H54 (cell line): ENCODE results near the gene EEPD1.

Experiments used
- DNase-seq: peaks from one replicate; pipeline ENCODE4 v3.0.0; 2011; ENCODE audit warnings: low spot score, mixed read lengths; ENCODE audit not compliant: insufficient read length
- FAIRE-seq: peaks from 3 replicates; lab custom pipeline; 2011; peaks lifted over from hg19 to GRCh38; lab: Jason Lieb, UNC
- POLR2A ChIP-seq: IDR thresholded peaks from 2 replicates; pipeline ENCODE4 v1.6.1; 2011; ENCODE audit warnings: low read depth, mild to moderate bottlenecking, low read length

Gene EEPD1

DNA sequence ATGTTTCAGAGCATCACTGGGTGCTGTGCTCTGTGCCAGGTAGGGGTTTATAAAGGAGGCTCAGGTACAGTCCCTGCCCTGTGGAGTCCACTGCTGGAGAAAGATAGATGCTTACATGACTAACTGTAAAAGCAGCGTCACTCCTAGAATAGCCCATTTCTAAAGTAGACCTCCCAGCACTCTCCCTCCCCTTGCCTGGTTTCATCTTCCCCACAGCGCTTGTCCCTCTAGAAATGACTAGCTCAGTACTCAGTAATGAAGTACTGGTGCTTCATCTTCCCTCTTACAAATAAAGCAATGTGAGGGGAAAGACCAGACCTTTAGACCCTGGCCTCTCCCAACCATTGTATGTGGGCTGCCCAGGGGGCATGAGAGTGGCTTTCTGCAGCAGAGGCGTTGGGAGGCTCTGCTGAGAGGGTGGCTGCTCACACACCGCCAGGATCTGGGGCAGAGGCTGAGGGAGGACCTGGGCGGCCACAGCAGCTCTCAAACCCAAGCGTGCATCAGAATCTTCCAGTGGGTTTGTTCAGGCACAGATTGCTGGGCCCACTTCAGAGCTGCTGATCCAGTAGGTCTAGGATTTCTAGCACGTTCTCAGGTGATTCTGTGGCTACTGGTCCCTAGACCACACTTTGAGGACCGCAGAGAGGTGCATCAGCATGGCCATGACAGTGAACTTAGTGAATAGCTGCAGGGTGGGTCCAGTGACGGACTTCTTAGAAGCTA lies 126.3 kb downstream of the EEPD1 start:
- FAIRE-seq (no peak), DNase-seq (no peak)
- TF ChIP-seq POLR2A: no peak

DNA sequence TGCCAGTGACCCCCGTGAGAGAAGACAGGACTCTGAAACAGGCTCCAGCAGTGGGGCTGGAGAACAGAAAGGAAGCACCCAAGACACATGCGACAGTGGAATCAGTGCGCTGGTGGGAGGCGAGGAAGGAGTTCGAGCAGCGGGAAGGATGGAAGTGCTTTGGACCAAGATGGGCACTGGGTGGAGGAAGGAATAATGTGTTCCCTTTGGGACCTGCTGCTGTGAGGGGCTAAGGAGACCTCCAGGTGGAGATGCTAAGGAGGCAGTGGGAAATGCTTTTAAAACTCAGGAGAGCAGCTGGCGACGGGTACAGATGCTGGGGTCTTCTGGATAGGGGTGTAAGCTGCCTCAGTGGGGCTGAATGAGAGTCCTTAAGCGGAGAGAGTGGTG lies 126.9 kb downstream of the EEPD1 start:
- DNase-seq: no peak
- TF ChIP-seq POLR2A: no peak
- no peak for FAIRE-seq

DNA sequence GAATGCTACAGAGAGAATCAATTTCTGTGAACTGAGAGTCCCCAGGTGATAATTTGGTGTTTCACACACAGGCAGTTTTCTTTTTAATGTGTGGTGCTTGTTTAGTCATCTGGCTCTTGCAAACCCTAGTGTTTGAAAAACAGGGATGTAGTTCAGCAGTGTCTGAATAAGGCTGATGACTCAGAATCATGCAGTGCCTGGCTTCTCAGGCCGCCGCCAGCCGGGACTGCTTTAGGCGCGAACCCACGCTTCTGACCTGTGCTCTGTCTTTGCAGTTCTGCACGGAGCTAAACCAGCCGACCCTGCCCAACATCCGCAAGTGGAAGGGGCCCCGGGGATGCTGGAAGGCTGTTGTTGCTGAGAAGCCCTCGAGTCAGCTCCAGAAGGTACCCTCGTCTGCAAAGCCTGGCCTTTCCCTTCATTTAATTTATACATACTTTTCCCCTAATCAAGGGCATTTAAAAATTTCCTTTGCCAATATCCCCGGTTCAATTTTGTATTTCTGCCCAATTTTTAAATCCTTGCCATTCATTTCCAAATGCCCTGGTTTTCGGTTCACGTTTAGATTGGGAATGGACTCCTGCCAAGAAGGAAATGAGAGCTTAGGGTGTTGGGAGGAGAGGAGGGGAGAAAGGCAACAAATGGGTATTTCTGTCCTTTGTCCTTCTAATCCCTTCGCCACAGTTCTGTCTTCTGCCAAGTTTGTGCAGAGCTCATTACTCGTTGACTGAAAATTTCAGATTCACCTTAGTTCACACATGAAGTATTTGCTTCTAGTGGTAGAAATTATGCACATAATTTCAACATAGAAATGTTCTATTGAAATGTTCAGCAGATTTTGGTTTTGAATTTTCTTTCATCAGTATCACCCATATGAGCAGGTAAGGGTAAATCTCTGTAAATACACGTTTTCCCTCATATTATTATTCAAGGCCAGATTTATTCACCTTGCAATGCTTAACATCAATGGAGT lies 128.1 kb downstream of the EEPD1 start:
- FAIRE-seq: peak; percentile 86
- peak; percentile 96 for DNase-seq
- no peak for TF ChIP-seq POLR2A

DNA sequence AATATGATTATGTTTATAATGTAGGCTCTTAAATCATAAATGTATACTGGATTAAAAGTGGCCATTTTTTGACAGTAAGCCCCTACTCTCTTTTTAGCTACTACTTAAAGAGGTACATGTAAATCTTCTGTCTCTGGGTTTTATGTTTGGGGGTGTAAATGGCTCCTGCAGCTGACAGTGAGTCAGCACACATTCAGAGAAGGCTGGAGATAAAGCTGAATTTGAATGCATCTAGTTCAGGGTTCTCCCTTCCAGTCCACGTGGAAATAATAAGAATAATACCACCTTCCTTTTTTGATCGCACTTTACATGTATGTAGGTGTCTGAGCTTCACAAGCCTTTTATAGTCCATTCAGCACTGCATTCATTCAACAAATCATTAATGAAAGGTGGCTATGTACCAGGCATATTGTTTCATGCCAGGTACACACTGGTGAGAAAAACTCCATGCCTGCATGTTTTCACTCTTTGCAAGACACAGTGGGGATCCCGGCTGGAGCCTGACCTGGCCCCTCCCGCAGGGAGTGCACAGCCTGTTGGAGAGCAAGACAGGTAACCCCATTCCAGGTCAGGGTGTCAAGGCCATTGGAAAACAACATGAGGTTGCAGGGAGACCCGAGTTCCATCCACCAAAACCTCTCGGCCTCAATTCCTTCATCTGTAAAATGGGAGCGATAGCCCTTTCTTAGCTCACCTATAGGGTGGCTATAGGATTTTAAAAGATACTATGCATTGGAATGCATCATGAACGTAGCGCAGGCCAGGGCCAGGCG lies 129.1 kb downstream of the EEPD1 start:
- DNase-seq (no peak), FAIRE-seq (no peak)

DNA sequence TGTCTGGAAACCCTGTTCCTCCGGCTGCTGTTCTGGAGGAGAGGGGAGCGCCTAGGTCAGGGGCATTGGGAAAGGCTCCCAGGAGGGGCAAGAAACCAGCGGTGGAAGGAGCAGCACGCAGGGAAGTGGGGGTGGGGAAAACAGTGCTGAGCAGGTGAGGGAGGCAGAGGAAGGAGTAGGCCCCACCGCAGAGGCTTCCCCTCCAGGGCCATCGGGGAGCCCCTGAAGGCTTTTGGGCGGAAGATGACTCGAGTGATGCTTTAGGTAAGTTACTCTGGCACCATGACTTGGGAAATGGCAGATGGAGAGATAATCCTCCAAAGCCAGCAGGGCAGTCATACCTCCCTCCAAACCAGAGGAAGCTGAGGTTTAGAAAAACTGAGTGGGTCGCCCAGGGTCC lies 130.1 kb downstream of the EEPD1 start:
- DNase-seq (no peak), FAIRE-seq (no peak)
- TF ChIP-seq POLR2A: no peak

More for the DNA sequence above, 129.1 kb downstream of the EEPD1 start:
- TF ChIP-seq POLR2A: no peak

DNA sequence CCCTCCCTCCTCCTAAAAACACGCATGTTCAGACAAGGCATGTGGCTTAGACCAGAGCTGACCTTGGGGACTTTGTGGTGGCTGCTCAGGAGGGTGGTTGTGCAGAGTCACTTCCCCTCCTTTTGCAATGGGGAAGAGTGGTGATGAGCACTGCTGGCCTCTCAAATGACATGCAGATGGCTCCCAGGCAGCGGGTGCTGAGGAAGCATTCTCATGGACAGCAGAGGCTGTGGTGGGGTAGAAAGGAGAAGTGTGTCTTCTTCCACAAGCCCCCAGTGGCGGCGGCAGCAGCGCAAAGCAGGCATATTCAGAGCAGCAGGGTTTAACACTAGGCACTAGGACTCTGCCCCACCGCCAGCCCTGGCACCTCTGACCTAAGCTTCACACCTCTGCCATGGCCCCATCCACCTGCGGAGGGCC lies 130.7 kb downstream of the EEPD1 start:
- no peak for FAIRE-seq
- TF ChIP-seq POLR2A: no peak
- no peak for DNase-seq

DNA sequence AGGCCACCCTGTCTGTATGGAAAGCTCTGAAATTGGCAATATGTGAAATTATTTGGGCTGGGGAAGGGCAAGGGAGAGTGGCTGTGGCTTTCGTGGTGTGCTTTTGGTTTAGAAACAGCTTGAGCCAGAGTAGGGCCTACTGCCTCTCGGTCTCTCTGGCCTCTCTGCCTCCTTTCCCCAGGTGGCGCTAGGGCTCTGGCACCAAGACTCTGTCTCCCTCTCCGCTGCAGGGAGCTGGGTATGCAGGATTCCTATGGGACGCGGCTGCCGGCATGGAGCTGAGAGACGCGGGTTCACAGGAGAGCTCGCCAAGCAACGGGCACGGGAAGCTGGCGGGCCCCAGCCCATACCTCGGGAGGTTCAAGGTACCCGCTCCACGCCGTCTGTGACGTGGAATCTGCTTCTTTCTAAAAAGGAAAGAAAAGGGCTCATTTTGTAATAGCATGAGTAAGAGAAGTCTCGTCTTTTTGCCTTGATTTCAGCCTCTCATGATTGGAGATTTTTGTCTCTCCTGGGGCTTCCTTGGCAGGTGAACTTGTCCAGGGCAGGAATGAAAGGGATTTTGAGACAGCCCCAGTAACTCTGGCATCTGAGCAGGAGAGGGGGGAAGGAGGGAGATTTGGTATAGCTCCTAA lies 131.5 kb downstream of the EEPD1 start:
- TF ChIP-seq POLR2A: no peak
- DNase-seq: no peak
- FAIRE-seq: no peak

DNA sequence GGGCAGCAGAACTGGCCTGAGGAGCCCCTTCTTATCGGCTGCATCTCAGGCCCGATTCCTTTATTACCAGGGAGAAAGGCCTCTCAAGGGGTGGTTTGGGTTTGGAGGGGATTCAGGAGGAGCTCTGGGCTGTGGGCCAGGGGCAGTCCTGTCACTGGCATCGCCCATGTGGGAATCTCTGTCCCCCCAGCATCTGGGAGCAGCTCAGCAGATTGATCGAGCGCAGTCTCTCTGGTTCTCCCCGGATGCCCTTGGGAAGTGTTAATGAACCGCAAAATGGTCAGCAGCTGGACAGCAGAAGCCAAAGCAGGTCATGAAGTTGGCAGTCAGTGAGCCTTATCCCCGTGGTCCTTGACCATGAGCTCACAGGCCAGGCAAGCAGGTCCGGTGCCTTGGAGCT lies 132.2 kb downstream of the EEPD1 start:
- no peak for TF ChIP-seq POLR2A
- FAIRE-seq: no peak
- no peak for DNase-seq

DNA sequence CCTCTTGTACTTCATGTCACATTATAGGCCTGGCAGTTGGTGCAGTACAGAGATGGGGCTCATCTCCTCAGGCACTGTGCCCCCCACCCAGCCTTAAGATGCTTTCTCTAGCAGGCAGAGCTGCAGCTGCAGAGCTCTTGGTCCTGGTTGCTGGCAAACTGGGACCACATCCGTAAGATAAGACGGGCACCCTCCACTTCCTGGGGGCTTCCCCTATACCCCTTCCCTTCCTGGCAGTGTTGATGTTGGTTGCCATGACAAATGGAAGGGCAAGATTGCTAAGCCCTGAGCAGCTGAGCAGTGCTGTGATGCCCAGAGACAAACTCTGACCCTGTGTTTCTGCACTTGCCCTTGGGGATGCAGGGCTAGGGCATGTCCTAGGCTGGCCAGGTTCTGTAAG lies 133.2 kb downstream of the EEPD1 start:
- FAIRE-seq: no peak
- DNase-seq: no peak
- no peak for TF ChIP-seq POLR2A

DNA sequence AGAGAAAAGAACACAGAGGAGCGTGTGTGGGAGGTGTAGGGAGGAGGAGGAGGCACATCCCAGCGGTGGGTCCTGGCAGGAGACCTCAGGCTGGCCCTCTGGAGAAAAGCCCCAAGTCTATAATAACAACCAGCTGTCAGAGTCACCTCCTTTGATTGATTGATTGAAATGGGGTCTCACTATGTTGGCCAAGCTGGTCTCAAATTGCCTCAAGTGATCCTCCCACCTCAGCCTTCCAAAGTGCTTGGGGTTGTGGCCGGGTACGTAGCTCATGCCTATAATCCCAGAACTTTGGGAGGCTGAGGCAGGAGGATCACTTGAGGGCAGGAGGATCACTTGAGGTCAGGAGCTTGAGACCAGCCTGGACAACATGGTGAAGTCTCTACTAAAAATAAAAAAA lies 133.6 kb downstream of the EEPD1 start:
- DNase-seq (no peak), FAIRE-seq (no peak)
- TF ChIP-seq POLR2A: no peak

DNA sequence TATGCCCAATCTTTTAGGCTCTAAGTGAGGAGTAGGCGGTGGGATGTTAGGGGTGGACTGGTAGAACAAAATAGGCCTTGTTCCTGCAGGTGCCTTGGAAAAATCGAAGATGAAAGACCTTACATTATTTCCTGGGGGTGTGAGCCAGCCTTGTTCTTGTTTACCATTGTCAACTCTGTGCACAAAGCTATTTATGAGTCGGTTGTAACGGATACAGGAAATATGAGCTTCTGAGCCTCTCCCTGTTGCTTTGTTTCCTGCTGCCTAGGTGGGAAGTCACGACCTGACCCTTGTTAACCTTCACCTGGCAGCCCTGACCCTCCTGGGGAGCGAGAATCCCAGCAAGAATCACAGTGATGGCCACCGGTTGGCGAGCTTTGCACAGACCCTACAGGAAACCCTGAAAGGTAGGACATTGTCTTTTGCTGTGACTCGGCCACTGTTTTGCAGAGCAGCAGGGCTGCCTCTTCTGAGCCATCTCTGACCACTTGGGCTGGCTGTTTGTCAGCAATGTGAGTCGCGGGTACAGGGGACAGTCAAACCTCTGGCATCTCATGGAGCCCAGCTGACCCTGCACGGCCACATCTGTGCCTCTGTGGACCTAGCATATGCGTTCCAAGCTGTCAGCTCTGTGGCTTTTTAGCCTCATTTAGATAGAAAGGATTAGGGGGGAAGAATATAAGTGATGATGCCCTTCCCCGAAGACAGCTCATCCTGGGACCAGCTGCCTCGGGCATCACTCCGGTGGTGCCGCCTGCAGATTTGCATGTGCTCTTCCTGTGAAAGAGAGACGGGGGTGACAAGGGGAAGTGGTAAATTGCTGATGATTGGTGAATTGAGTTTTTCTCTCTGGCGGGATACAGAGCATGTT lies 134.6 kb downstream of the EEPD1 start:
- FAIRE-seq: no peak
- no peak for DNase-seq
- TF ChIP-seq POLR2A: no peak

DNA sequence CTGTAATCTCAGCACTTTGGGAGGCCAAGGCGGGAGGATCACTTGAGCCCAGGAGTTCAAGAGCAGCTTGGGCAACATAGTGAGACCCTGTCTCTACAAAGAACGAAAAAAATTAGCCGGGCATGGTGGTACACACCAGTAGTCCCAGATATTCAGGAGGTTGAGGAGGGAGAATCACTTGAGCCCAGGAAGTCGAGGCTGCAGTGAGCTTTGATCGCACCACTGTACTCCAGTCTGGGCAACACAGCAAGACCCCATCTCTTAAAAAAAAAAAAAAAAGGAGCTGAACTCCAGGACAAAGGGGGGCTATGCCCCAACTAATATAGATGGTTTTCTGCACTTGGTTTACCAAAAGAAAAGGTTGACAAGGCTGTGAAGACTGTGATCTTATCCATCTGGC lies 135.4 kb downstream of the EEPD1 start:
- DNase-seq: no peak
- TF ChIP-seq POLR2A: no peak
- FAIRE-seq: no peak
